ENCODE data around the gene SSRP1.

Gene SSRP1

DNA sequence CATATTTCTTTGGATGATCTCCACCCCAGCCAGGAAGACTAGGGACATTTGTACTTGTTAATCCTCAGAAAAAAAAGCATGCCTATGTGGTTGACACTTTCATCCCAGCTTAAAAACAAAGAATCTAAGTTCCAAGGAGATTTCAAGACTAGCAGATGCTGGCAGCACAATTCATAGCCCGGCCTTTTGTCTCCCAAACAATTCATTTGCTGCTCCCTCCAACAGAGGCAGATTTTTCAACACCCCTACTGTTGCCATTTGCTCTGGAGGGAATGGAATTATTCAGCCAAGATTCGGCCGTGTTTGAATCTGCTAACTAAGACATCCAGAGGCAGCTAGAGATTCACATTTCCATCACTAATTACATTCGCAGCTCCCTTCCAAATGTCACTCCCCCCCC, 17.8 kb upstream of the SSRP1 start:
- no peak overlapping the region for H3K9ac ChIP-seq (ENCODE audit: low read depth, low read length)
- peaks cover 9% of the 10 kb centered on the region; the same call in 1 of the 2 replicates for H3K4me1 ChIP-seq (ENCODE audit: insufficient read depth, low read length)
- no peaks in the 10 kb centered on the region for H3K9me3 ChIP-seq (ENCODE audit: control insufficient read depth, insufficient read depth, low read length)
- H3K36me3 ChIP-seq (ENCODE audit: insufficient read depth, low read length): no peaks in the 10 kb centered on the region

DNA sequence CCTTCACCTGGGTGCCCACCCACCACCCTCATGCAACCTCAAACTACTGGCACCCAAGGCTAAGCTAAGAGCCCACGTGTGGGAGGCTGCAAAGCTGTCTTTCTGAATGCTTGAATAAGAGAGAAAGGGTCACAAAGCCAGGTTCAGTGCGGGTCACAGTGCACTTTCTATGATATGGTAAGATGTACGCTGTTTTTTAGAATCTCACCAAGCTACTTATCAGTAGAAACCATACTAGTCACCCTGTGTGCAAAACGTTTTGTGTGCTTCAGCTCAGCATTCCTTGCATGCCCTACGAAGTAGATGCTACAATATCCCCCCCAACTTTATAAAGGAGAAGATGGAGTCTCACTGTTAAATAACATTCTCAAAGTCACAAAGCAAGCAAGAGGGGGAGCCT, 17.3 kb upstream of the SSRP1 start:
- Histone ChIP-seq H3K4me1 (ENCODE audit: insufficient read depth, low read length) (peaks cover 9% of the 10 kb centered on the region; the same call in 1 of the 2 replicates), H3K9me3 (ENCODE audit: control insufficient read depth, insufficient read depth, low read length) (no peaks in the 10 kb centered on the region), H3K9ac (ENCODE audit: low read depth, low read length) (no peak overlapping the region), H3K36me3 (ENCODE audit: insufficient read depth, low read length) (no peaks in the 10 kb centered on the region)

GRCh38 chr11:57349491-57350274, 14.0 kb upstream of the SSRP1 start:
- no peaks in the 10 kb centered on the region for H3K36me3 ChIP-seq (ENCODE audit: insufficient read depth, low read length)
- no peaks in the 10 kb centered on the region for H3K9me3 ChIP-seq (ENCODE audit: control insufficient read depth, insufficient read depth, low read length)
- H3K9ac ChIP-seq (ENCODE audit: low read depth, low read length): peak overlapping the region; percentile 41
- H3K4me1 ChIP-seq (ENCODE audit: insufficient read depth, low read length): peaks cover 6% of the 10 kb centered on the region; the same call in 1 of the 2 replicates

GRCh38 chr11:57348636-57349313, 13.1 kb upstream of the SSRP1 start:
- no peak overlapping the region for H3K9ac ChIP-seq (ENCODE audit: low read depth, low read length)
- no peaks in the 10 kb centered on the region for H3K9me3 ChIP-seq (ENCODE audit: control insufficient read depth, insufficient read depth, low read length)
- no peaks in the 10 kb centered on the region for H3K36me3 ChIP-seq (ENCODE audit: insufficient read depth, low read length)
- H3K4me1 ChIP-seq (ENCODE audit: insufficient read depth, low read length): peaks cover 6% of the 10 kb centered on the region; the same call in 1 of the 2 replicates

GRCh38 chr11:57348052-57348451, 12.4 kb upstream of the SSRP1 start:
- H3K9ac ChIP-seq (ENCODE audit: low read depth, low read length): no peak overlapping the region
- no peaks in the 10 kb centered on the region for H3K9me3 ChIP-seq (ENCODE audit: control insufficient read depth, insufficient read depth, low read length)

GRCh38 chr11:57347336-57347735, 11.6 kb upstream of the SSRP1 start:
- H3K9me3 ChIP-seq (ENCODE audit: control insufficient read depth, insufficient read depth, low read length): no peaks in the 10 kb centered on the region
- no peaks in the 10 kb centered on the region for H3K36me3 ChIP-seq (ENCODE audit: insufficient read depth, low read length)
- no peak overlapping the region for H3K9ac ChIP-seq (ENCODE audit: low read depth, low read length)
- peaks cover 10% of the 10 kb centered on the region for H3K4me1 ChIP-seq (ENCODE audit: insufficient read depth, low read length)

More at GRCh38 chr11:57348052-57348451, 12.4 kb upstream of the SSRP1 start:
- peaks cover 9% of the 10 kb centered on the region for H3K4me1 ChIP-seq (ENCODE audit: insufficient read depth, low read length)
- H3K36me3 ChIP-seq (ENCODE audit: insufficient read depth, low read length): no peaks in the 10 kb centered on the region

DNA sequence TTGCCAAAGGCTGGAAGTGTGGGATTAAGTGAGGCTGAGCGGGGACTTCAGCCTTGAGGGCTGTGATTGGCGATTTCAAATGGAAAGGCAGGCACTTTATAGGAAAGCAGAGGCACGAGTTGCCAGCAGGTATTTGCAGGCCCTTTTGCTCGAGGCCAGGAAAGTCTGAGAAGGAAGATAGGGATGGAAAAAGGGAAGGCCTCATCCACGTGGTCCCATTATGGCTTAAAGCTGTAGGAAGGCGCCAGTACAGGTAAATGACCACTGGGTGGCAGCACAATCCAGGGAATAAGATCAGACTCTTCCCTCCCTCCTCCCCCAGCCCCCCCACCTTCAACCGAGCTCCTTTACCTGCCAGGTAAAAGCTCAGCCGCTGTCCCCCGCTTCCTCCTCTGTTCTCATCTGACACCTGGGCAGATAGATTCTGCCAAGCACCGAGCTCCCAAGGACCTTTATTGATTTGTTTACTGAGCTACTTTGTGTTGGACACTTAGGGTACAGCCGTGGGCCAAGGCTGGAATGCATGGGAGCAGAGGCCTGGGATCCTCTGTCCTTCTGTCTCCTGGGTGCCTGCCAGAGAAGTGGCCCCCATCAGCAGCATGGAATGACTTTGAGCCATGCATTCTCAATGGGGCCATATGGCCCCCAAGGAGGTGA, 10.0 kb upstream of the SSRP1 start:
- no peaks in the 10 kb centered on the region for H3K36me3 ChIP-seq (ENCODE audit: insufficient read depth, low read length)
- H3K4me1 ChIP-seq (ENCODE audit: insufficient read depth, low read length): peaks cover 10% of the 10 kb centered on the region
- H3K9ac ChIP-seq (ENCODE audit: low read depth, low read length): no peak overlapping the region
- H3K9me3 ChIP-seq (ENCODE audit: control insufficient read depth, insufficient read depth, low read length): no peaks in the 10 kb centered on the region

- Histone ChIP-seq H3K9me3 (ENCODE audit: control insufficient read depth, insufficient read depth, low read length) (no peaks in the 10 kb centered on the region), H3K36me3 (ENCODE audit: insufficient read depth, low read length) (no peaks in the 10 kb centered on the region), H3K4me1 (ENCODE audit: insufficient read depth, low read length) (peaks cover 14% of the 10 kb centered on the region), H3K9ac (ENCODE audit: low read depth, low read length) (no peak overlapping the region)
Measured at GRCh38 chr11:57344826-57345225, 9.1 kb upstream of the SSRP1 start.

GRCh38 chr11:57343825-57344224, 8.1 kb upstream of the SSRP1 start:
- no peaks in the 10 kb centered on the region for H3K36me3 ChIP-seq (ENCODE audit: insufficient read depth, low read length)
- no peaks in the 10 kb centered on the region for H3K9me3 ChIP-seq (ENCODE audit: control insufficient read depth, insufficient read depth, low read length)
- peaks cover 22% of the 10 kb centered on the region for H3K4me1 ChIP-seq (ENCODE audit: insufficient read depth, low read length)
- no peak overlapping the region for H3K9ac ChIP-seq (ENCODE audit: low read depth, low read length)

DNA sequence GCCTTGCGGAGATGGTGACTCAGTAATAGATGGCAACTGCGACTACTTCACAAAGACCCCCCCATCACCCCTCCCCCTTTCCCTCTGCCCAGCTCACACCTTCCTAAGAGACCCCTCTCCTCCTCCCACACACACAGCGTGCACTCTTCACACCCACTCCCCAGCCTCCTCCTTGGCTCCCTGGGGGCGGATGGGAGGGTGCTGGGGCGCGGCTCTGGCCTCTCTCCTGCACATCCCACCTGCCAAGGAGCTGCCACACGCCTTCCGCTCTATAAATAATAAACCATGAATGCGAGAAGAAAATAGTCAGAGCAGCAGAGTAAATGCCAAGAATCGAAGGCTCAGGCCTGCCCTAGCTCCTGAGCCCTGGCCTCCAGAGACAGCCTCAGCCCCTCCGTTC, 7.0 kb upstream of the SSRP1 start:
- H3K9me3 ChIP-seq (ENCODE audit: control insufficient read depth, insufficient read depth, low read length): no peaks in the 10 kb centered on the region

GRCh38 chr11:57341250-57341808, 5.6 kb upstream of the SSRP1 start:
- H3K9ac ChIP-seq (ENCODE audit: low read depth, low read length): no peak overlapping the region
- H3K9me3 ChIP-seq (ENCODE audit: control insufficient read depth, insufficient read depth, low read length): no peaks in the 10 kb centered on the region
- peaks cover 22% of the 10 kb centered on the region for H3K4me1 ChIP-seq (ENCODE audit: insufficient read depth, low read length)
- H3K36me3 ChIP-seq (ENCODE audit: insufficient read depth, low read length): no peaks in the 10 kb centered on the region

More for the DNA sequence above, 7.0 kb upstream of the SSRP1 start:
- Histone ChIP-seq H3K36me3 (ENCODE audit: insufficient read depth, low read length) (no peaks in the 10 kb centered on the region), H3K9ac (ENCODE audit: low read depth, low read length) (no peak overlapping the region), H3K4me1 (ENCODE audit: insufficient read depth, low read length) (peaks cover 22% of the 10 kb centered on the region)

GRCh38 chr11:57340039-57340615, 4.4 kb upstream of the SSRP1 start:
- Histone ChIP-seq H3K36me3 (ENCODE audit: insufficient read depth, low read length) (no peaks in the 10 kb centered on the region), H3K4me1 (ENCODE audit: insufficient read depth, low read length) (peaks cover 22% of the 10 kb centered on the region), H3K9ac (ENCODE audit: low read depth, low read length) (no peak overlapping the region), H3K9me3 (ENCODE audit: control insufficient read depth, insufficient read depth, low read length) (no peaks in the 10 kb centered on the region)

- Histone ChIP-seq H3K9me3 (ENCODE audit: control insufficient read depth, insufficient read depth, low read length) (no peaks in the 10 kb centered on the region), H3K4me1 (ENCODE audit: insufficient read depth, low read length) (peaks cover 27% of the 10 kb centered on the region), H3K9ac (ENCODE audit: low read depth, low read length) (no peak overlapping the region), H3K36me3 (ENCODE audit: insufficient read depth, low read length) (no peaks in the 10 kb centered on the region)
Measured at GRCh38 chr11:57339328-57339727, 3.6 kb upstream of the SSRP1 start.

- peaks cover 25% of the 10 kb centered on the region for H3K4me1 ChIP-seq (ENCODE audit: insufficient read depth, low read length)
- peaks cover 6% of the 10 kb centered on the region; the same call in 1 of the 2 replicates for H3K36me3 ChIP-seq (ENCODE audit: insufficient read depth, low read length)
- H3K9ac ChIP-seq (ENCODE audit: low read depth, low read length): no peak within 1 kb of the TSS
- H3K9me3 ChIP-seq (ENCODE audit: control insufficient read depth, insufficient read depth, low read length): no peaks in the 10 kb centered on the region
Measured at GRCh38 chr11:57338142-57338541, 2.5 kb upstream of the SSRP1 start, which contains the start of gene P2RX3. TSS of gene P2RX3 (plus strand) at chr11:57338352. CDS start at chr11:57338551, 199 bp downstream.

All from ES-I3 (cell line).